HG03575 (cell line): Measurements from ENCODE around the gene LYZL1.
"Not testable (repeated sequence)": the region's sequence is repeated elsewhere in the genome, so short reads cannot be mapped to it uniquely, and the experiment has no call there.

Experiments
- ATAC-seq: cut with Tn5 transposase; IDR thresholded peaks from one replicate; pipeline ENCODE4 v1.9.1; 2021; ENCODE audit not compliant: unreplicated experiment, insufficient number of reproducible peaks, low FRiP score; ENCODE audit errors: extremely low read depth

Gene LYZL1

DNA sequence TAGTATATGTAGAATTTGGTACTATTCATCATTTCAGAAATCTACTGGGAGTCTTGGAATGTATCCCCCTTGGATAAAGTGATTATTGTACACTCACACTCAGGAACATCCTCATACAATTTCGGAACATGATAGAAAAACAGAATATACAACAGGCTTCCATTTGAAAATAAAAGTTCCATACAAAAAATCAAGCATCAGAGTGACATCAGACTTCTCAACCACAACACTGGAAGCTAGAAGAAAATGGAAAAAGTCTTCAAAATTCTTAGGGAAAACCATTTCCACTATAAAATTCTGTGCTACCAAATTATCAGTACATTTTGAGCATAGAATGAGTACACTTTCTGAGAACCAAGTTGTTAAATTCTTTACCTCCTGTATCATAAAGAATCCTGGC, 8.8 kb downstream of the LYZL1 start:
- no peak for ATAC-seq

DNA sequence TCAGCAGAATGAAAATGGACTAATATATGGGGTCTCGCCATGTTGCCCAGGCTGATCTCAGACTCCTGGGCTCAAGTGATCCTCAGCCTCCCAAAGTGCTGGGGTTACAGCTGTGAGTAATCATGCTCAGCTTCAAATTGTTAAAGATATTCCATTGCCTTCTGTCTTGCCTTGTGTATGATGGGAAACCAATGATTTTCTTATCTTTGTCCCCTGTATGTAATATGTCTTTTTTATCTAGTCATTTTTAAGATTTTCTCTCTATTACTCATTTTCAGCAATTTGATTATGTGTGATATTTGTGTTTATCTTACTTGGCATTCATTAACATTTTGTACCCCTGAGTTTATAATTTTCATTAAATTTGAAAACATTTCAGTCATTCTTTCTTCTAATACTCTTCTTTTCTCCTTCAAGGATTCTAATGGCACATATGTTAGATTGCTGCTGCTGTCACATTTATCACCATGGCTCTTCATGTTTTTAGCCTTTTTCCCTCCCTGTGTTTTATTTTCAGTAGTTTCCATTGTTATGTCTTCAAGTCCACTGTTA, 12.6 kb downstream of the LYZL1 start:
- ATAC-seq, result no peak

DNA sequence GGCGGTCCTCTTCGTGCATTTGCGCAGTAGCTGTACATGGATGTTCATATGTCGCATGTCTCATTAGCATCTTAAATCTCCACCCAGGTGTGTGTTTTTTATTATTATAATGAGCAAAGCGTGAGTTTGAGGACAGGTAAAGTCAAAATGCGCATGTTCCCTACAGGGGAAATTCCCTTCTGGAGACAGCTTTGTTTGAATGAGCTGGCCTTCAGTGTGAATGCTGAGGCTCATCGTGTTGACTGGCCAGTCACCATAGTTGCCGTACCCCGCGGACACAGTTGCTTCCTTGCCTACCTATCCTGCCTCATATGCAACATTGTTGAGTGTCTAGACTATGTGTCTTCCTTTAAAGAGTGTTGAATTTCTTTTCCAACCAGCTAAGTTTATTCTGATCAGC, 13.6 kb downstream of the LYZL1 start:
- no peak for ATAC-seq

DNA sequence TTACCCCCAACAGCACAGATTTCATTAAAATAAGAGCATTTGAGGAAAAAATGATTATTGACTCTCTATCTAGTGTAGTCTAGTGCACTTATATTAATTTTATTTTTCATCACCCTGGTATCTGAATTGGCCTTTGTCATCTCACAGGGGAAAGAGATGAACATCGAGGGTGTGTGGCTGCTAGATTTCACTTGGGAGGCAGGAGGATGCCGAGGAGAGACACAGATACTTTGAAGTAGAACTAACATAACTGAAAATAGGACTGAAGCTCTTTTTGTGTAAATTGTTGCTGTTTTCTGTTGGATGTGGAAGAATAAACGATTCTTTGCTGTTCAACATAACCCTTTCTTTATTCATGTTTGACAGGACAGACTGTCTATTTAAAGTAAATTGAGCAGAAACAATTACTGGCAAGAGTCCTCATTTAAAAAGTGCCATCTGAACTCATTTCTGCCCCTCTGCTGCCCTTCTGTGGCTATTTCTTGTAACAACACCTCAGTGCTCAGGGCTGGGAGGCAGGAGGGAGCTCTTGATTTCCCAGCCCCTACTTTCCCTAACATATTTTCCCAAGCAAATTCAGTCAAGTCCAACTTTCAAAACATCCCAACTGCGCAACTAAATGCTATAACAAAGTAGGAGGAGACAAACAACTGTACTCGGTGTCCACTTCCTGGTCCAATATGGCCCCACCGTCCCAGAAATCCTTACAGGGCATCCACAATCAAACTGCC, 15.6 kb downstream of the LYZL1 start:
- no peak for ATAC-seq

DNA sequence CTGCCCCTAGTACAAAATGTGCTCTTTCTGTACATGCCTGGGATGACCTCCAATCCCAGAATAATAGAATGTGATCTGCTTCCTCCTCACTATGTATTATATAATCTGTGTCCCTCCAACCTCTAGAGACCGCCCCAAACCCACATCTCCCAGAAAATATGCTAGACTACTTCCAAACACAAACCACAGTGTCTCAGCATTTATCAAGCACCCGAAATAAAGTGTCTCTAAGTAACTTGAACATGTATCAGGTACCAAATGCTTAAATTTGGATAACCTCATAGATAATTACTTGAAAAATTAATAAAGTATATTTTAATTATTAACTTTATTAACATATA, 16.1 kb downstream of the LYZL1 start:
- ATAC-seq, result no peak

DNA sequence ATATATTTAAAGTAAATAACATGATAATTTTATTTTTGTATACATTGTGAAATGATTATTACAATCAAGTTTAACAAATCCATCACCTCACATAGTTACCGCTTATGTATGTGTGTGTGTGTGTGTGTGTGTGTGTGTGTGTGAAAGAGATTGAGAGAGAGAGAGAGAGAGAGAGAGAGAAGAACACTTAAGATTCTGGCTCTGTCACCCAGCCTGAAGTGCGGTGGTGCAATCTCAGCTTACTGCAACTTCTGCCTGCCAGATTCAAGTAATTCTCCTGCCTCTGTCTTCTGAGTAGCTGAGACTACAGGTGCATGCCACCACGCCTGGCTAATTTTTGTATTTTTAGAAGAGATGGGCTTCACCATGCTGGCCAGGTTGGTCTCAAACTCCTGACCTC, 17.8 kb downstream of the LYZL1 start:
- ATAC-seq, result no peak

DNA sequence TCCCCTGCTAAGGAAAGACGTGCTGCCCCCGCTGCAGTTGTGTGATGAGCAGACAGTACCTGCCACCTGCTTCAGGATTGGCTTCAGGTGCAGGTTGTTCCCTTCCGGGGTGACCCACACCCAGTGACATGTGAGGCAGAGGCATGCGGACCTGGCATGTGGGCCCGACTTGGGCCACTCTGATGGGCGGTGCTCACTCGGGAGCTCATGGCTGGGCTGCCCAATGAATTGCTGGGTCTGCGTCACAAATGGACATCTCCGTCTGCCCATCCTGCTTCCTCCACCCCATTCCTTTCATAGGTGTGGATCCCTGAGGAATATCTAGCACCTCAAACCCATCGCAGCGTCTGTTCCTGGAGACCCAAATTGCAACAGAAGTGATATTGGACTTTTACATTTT, 19.3 kb downstream of the LYZL1 start:
- ATAC-seq, result not testable (repeated sequence)

DNA sequence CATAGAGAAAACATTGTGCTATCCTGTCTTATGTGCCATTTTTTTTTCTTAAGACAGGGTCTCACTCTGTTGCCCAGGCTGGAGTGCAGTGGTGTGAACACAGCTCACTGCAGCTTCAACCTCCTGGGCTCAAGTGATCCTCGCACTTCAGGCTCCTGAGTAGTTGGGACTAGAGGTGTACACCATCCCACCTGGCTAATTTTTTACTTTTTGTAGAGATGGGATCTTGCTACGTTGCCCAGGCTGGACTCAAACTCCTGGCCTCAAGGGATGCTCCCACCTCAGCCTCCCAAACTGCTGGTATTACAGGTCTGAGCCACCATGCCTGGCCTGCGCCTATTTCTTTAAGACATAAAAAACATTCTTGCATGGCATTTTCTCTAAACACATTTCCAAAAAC, 20.6 kb downstream of the LYZL1 start:
- no peak for ATAC-seq

DNA sequence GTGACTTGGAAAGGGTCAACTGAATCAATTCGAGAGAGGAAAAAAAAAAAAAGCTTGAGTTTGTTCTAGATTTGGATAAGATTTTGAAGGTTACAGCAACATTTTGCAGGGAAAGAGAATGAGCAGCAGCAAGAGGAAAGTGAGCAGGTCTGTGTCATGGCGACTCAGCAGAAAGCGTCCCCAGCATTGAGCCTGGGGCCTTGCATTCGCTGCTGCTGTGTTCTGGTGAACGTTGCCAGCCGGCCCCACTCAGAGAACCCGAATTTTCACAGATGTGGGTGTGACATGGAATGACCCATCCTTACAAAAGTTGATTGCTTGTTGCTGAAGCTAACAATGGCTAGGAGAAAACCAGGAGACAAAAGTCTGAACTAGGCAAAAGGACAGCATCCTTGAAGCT, 21.6 kb downstream of the LYZL1 start:
- not testable (repeated sequence) for ATAC-seq

DNA sequence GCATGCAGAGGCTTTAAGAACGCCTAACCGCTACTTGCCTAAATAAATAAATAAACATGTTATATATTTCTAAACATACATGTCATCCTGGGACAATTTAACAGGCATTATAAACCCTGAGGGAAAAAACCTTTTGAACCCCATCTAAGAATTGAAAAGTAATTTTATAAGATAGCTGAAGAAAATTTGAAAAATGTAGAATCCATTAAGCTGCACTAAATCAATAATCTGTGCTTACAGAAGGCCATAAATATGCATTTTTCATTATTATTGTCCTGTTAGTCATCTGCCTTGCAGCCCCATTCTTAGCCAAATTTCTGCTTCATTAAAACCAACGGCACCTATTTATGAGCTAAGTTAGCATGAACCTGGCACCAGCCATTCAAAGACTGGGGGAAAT, 24.2 kb downstream of the LYZL1 start:
- ATAC-seq, result no peak

DNA sequence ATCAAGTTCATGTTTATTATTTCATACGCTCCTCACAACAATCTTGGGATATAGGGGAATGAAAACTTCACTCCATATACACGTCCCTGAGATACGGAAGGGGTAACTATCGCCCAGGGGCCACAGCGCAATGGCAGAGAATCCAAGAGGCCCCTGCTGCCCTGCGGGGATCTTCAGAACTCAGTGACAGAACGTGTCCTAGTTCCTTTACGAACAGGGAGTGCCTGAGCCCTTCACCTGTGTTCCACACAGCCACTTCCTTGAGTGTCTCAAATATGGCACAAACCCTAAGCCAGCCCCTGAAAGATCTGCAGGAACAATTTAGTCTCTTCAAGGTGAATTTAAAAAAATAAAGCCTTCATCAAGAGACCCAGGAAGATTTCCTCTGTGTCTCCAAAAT, 25.9 kb downstream of the LYZL1 start:
- ATAC-seq, result no peak

DNA sequence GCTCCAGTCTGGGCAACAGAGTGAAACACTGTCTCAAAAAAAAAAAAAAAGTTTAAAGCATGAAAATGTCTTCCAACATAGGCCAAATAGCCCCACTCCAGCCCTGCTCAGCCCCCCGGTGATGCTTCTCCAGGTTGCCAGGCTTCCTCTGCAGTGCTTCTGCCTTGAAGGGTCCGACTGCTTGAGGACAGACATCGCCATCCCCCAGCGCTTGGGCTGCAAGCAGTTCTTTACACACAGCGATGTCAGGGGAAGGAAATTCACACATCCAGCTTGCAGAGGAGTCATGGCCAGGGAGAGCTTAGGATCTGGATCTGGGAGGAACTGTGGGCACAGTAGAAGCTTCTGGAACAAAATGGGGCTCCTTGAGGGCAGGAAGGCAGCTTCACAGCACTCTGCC, 26.9 kb downstream of the LYZL1 start:
- no peak for ATAC-seq

DNA sequence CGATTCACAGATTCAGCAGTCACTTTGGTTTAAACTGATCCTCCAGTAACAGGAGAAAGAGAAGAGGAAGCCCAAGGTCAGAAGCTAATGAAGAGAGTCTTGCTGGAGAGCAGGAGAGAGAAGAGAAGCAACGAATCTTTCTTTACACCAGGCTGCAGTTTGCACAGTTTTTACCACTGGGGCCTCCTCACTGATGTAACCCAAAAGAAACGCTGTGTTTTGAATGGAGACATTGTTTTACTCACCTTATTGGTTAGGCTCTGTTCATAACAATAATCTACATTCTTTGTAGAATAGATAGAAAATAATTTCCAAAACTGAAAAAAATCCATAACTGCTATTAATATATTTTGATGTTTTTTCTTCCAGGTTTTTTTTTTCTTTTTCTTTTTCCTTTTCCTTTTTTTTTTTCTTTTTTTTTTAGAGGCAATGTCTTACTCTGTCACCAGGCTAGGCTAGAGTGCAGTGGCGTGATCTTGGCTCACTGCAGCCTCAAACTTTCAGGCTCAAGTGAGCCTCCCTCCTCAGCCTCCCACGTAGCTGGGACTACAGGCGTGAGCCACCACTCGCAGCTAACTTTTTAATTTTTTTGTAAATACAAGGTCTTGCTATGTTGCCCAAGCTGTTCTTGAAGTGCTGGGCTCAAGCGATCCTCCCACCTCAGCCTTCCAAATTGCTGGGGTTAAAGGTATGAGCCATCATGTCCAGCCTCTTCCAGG, 27.6 kb downstream of the LYZL1 start:
- no peak for ATAC-seq

DNA sequence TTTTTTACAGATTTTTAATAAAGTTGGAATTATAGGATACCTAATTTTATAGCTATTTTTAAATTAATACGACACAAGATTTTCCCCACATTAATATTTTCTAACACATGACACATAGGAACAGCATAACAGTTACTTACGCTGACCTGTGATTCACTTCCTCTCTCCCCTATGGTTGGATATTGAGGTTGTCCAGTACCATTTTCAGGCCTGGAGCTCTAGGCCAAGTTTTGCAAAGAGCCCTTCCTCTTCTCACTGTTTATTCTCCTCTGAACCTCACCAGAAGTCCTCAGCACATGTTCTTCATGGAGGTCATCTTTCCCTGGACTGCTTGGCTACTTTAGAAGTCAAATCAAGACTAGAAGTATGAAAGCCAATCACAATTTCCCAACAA, 28.2 kb downstream of the LYZL1 start:
- no peak for ATAC-seq

DNA sequence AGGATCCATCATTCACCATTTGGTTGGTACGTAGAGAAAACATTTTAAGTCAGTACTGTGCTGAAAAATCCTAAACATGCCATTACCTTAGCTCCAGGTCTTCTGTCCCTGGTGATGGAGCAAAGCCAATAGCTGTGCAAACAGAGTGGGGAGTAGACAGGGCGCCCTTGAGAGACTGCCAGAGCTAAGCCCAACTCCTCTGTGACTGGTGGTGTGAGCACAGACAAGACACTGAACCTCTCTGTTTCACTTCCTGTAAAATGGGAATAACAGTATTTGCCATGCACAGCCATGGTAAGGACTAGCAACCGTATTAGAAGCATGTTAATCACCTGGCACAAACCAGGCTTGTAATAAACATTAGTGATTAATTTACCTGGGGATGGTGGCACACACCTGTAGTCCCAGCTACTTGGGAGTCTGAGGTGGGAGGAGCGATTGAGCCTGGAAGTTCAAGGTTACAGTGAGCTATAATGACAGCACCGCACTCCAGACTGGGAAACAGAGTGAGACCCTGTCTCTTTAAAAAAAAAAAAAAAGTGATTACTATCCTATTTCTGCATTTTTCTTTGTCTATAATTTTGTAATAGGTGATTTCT, 28.7 kb downstream of the LYZL1 start:
- ATAC-seq, result no peak

DNA sequence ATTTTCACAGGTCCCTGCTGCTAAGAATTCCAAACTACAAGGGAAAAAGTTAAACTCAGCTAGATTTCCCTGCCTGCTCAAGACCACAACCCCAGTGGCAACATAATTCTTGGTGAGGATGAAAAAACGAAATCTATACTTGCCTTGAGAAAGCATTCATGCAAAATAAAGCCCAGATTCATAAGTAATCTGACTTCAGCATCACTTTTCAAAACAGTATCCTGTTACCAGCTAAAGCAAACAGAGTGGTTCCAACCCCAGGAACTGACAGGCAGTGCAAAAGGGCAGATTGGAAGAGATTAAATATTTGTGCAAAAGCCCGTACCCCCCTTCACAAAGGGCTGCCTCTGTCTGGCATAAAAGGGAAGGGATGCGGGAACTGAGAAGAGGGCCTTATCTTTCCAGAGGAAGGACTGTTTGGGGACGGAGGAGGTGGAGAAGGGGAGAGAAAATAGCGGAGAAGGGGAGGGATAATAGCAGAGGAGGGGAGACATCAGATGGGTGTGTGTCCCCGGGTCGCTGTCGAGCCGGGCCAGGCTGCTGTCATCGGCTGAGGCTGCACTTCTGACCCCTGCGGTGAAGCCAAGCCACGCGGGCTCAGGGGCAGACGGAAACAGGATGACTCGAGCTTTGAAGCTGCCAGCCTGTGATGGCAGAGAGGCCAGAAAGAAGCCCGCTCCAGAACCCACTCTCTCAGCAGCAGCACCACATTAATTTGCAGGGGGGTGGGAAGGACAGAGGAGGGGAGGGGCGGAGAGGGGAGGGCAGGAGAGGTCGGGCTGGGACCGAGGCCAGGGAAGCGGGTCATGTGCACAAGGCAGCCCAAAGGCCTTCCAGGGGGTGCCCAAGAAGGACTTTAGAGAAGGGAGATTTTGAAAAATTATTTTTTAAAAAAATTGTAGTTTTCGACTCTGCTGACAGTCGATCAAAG, 29.5 kb downstream of the LYZL1 start:
- not testable (repeated sequence) for ATAC-seq

DNA sequence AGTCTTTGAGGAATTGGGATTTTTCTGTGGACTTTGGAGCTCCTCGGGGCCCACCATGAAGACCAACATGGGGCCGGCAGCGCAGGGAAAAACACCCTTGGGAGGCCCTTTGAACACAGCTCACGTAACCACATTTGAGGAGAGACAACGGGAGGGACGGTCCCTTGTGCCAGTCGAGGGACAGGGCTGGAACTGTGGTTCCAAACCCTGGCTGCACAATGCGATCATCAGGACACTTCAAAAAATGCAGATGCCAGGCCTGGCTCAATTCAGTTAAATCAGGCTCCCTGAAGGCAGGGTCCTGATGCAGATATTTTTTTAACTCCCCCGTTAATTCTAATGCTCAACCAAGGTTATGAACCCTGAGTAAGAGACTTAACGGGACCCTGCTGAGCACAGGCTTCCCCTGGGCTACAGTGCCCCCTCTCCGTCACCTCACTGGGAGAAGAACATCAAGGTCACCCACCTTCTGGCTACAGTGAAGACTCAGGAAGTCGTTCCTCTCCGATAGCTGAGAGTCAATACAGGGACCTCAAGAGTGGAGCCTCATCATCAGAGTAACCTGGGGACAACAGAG, 30.4 kb downstream of the LYZL1 start:
- no peak for ATAC-seq

DNA sequence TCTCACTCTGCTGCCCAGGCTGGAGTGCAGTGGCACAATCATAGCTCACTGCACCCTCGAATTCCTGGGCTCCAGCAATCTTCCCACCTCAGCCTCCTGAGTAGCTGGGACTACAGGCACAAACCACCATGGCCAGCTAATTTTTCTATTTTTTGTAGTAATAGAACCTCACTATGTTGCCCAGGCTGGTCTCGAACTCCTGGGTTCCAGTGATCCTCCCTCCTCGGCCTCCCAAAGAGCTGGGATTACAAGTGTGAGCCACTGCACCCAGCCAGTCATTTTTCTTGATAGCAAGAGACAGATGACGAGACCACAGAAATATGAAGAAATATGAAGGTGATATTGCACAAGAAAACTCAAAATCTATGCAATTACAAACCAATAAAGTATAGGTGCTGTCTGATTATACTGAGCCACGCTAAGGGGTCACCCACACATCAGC, 31.8 kb downstream of the LYZL1 start:
- ATAC-seq, result not testable (repeated sequence)

DNA sequence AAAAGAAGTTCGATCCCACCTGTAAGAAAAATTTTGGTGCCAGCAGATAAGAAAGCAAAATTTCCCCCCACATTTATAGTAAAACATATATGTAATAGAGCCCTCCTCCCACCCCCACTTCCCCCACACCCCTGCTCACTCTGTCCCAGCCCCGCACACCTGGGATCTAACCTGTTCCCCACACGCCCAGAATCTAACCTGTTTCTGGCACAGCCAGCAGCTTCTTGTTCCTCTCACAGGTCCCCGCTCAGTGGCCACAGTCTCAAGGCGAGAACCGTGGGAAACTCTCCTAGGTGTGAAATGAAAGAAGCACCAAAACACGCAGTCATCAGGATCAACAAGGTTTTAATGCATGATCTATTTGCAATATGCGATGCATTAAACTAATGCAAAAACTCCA, 32.8 kb downstream of the LYZL1 start:
- no peak for ATAC-seq
